Endothelial cell of umbilical vein (primary cell): Measurements from ENCODE around the gene BARX1. TPM values are rescaled to one million over a fixed set of nuclear protein-coding genes. Genes with fewer than 3 reads are reported as not detected.

Experiments
- BruUV-seq: library from RNA; stranded (reverse); fragments of 400-500 nt; replicated peaks from 2 replicates; lab custom pipeline; 2021; lab: Mats Ljungman, UMichigan
- CTCF ChIA-PET: fragments of 300-600, 350-600 bp; sonication (Branson Sonifier 250); formaldehyde crosslinking; loops from one replicate; lab custom pipeline; 2021; ENCODE audit warnings: antibody characterized with exemption, inconsistent platforms; lab: Charles Lee
- POLR2A ChIA-PET: fragments of 300-600, 350-600 bp; sonication (Branson Sonifier 250); formaldehyde crosslinking; loops from one replicate; lab custom pipeline; 2021; ENCODE audit warnings: antibody characterized with exemption, inconsistent platforms; lab: Charles Lee
- DNase-seq: peaks from one replicate; pipeline ENCODE4 v3.0.0-alpha.2; 2011; ENCODE audit warnings: low read depth, low spot score
- FAIRE-seq: peaks from 2 replicates; lab custom pipeline; 2011; peaks lifted over from hg19 to GRCh38; lab: Jason Lieb, UNC
- H2AFZ ChIP-seq: 2 replicates; pipeline ENCODE4 v1.6.0; 2012; ENCODE audit warnings: low read depth, low read length, control low read depth, inconsistent platforms
- H3K27ac ChIP-seq: 2 replicates; pipeline ENCODE4 v1.5.1; 2011; ENCODE audit warnings: low read depth, mild to moderate bottlenecking, control low read depth, low read length, moderate library complexity; ENCODE audit not compliant: insufficient read depth
- H3K27me3 ChIP-seq, 2 experiments: 2 replicates each; pipeline versions ENCODE4 v1.6.0 to v1.6.1; 2011; ENCODE audit warnings: low read length in 2 of 2, mixed read lengths in 1 of 2; ENCODE audit not compliant: control insufficient read depth in 2 of 2, insufficient read depth in 2 of 2
- H3K36me3 ChIP-seq, 2 experiments: 2 replicates in 1 of 2; 3 replicates in 1 of 2; pipeline ENCODE4 v1.5.1; 2011; ENCODE audit warnings: low read length in 2 of 2, mild to moderate bottlenecking in 1 of 2, moderate library complexity in 1 of 2; ENCODE audit not compliant: control insufficient read depth in 2 of 2, insufficient read depth in 2 of 2; ENCODE audit errors: extremely low read depth in 1 of 2
- H3K4me1 ChIP-seq: 3 replicates; pipeline ENCODE4 v1.5.1; 2011; ENCODE audit warnings: mild to moderate bottlenecking, low read length; ENCODE audit not compliant: control insufficient read depth, insufficient read depth; ENCODE audit errors: extremely low read depth
- H3K4me2 ChIP-seq: 2 replicates; pipeline ENCODE4 v1.6.1; 2011; ENCODE audit warnings: low read length, control low read depth, mixed read lengths; ENCODE audit not compliant: insufficient read depth
- H3K4me3 ChIP-seq, 3 experiments: fragments of 200-600 bp in 1 of 3; sonication (generic), shearing (Covaris generic) in 1 of 3; replicated peaks in 1 of 3; 2 replicates each; pipeline ENCODE4 v1.5.1; 2011 to 2016; ENCODE audit warnings: control low read depth in 3 of 3, low read length in 3 of 3, mild to moderate bottlenecking in 2 of 3, inconsistent platforms in 1 of 3, low read depth in 1 of 3, moderate library complexity in 1 of 3; ENCODE audit not compliant: insufficient read depth in 1 of 3
- H3K79me2 ChIP-seq: 2 replicates; pipeline ENCODE4 v1.6.0; 2012; ENCODE audit warnings: low read length, inconsistent platforms; ENCODE audit not compliant: control insufficient read depth, insufficient read depth
- H3K9ac ChIP-seq: replicated peaks from 2 replicates; pipeline ENCODE3; 2011; ENCODE audit warnings: low read length, control low read depth; ENCODE audit not compliant: insufficient read depth; ENCODE audit errors: extremely low read depth
- H3K9me1 ChIP-seq: replicated peaks from 3 replicates; pipeline ENCODE4 v1.6.0; 2011; ENCODE audit warnings: mild to moderate bottlenecking, low read length; ENCODE audit not compliant: control insufficient read depth, insufficient read depth; ENCODE audit errors: extremely low read depth
- H3K9me3 ChIP-seq: replicated peaks from 2 replicates; pipeline ENCODE4 v1.5.1; 2012; ENCODE audit warnings: low read length, inconsistent platforms; ENCODE audit not compliant: control insufficient read depth, insufficient read depth
- H4K20me1 ChIP-seq: replicated peaks from 2 replicates; pipeline ENCODE3; 2011; ENCODE audit warnings: mild to moderate bottlenecking, low read length; ENCODE audit not compliant: control insufficient read depth, insufficient read depth; ENCODE audit errors: extremely low read depth
- EZH2 ChIP-seq: IDR thresholded peaks from 2 replicates; pipeline ENCODE4 v1.6.1; 2012; ENCODE audit warnings: borderline replicate concordance, low read depth, mild to moderate bottlenecking, moderate library complexity, low read length, inconsistent platforms; ENCODE audit not compliant: severe bottlenecking
- FOS ChIP-seq: IDR thresholded peaks from 2 replicates; pipeline ENCODE4 v1.6.1; 2011; ENCODE audit warnings: mild to moderate bottlenecking, low read length, moderate library complexity, borderline replicate concordance; ENCODE audit not compliant: insufficient read depth
- GATA2 ChIP-seq: IDR thresholded peaks from 2 replicates; pipeline ENCODE4 v1.7.0; 2011; ENCODE audit warnings: low read depth, mild to moderate bottlenecking, moderate library complexity, mixed read lengths, low read length; ENCODE audit not compliant: insufficient read length, insufficient read depth
- JUN ChIP-seq: IDR thresholded peaks from 2 replicates; pipeline ENCODE4 v1.6.1; 2011; ENCODE audit warnings: borderline replicate concordance, low read depth; ENCODE audit not compliant: insufficient read length, insufficient read depth
- MYC ChIP-seq: IDR thresholded peaks from one replicate; pipeline ENCODE4 v1.6.1; 2011; ENCODE audit warnings: mild to moderate bottlenecking, low read depth, low read length
- POLR2A ChIP-seq: IDR thresholded peaks from 2 replicates; pipeline ENCODE4 v1.6.1; 2012; ENCODE audit warnings: low read depth, mild to moderate bottlenecking, control low read depth, low read length
- POLR2AphosphoS5 ChIP-seq: IDR thresholded peaks from 2 replicates; pipeline ENCODE4 v1.6.1; 2012; ENCODE audit warnings: low read depth, mild to moderate bottlenecking, control low read depth, low read length, moderate library complexity; ENCODE audit not compliant: insufficient read depth
- dilution Hi-C: fragments of 300-500 bp; cut with MboI; formaldehyde crosslinking; loops from one replicate; pipeline ENCODE4 v1.15.0; 2019; ENCODE audit warnings: low sequenced_read_pairs; ENCODE audit not compliant: extremely low pct_ligation_motif_present
- intact Hi-C: fragments of 100-400 bp; cut with micrococcal nuclease; formaldehyde crosslinking; loops from one replicate; pipeline ENCODE4 v1.10.0; 2022
- polyA plus RNA-seq, 4 experiments: library from polyadenylated mRNA; depleted of rRNA in 3 of 4; stranded (reverse) in 3 of 4; unstranded in 1 of 4; fragments of >200 nt; gene quantifications; 2 replicates each; pipeline versions ENCODE4 v1.2.1 to v1.2.3, GENCODE V29; 2011 to 2012; ENCODE audit warnings: missing spikeins in 1 of 4
- total RNA-seq: library from RNA; stranded (reverse); gene quantifications from 2 replicates; pipeline ENCODE4 v1.2.3, GENCODE V29; 2021
- TF ChIP-seq, protein P1 (sequence below), 2 donors: IDR thresholded peaks; 1 replicate in 1 of 2; 2 replicates in 1 of 2; pipeline ENCODE4 v1.5.1; 2011; ENCODE audit warnings: low read length in 2 of 2, mild to moderate bottlenecking in 2 of 2, moderate library complexity in 2 of 2, control low read depth in 1 of 2, inconsistent platforms in 1 of 2, low read depth in 1 of 2; ENCODE audit not compliant: insufficient read depth in 1 of 2; ENCODE audit errors: extremely low read depth in 1 of 2
- TF ChIP-seq, protein P2 (sequence below): IDR thresholded peaks from 2 replicates; pipeline ENCODE4 v1.6.1; 2011; ENCODE audit not compliant: insufficient read depth, insufficient read length

The BARX1 gene
- total and polyA plus RNA-seq, 2 donors (not counting 3 experiments of a cell fraction or from before 2014, with no cell fraction given): not detected

DNA sequence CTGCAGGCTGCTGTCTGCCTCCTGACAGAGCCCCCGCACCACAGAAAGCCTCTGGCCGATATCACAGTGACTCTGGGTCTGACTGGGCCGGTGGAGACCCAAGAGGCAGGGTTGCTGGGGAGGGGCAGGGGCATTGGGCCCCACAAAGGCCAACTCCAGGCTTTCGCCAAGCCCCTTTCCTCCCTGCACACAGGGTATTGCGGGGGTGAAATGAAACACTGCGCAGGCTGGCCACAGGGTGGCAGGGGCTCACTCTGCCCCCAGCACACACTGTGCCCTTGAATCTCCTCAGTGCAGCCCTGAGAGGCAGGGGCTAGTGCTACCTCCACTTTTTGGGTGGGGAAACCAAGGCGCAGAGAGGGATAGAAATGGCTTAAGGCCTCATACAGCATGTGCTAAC lies 44.6 kb downstream of the BARX1 start:
- Histone ChIP-seq H2AFZ (no peak overlapping the region), H3K9me3 (no peaks in the 10 kb centered on the region), H3K79me2 (no peaks in the 10 kb centered on the region), H3K27ac (no peak overlapping the region), H4K20me1 (no peaks in the 10 kb centered on the region), H3K36me3 (no peaks in the 10 kb centered on the region), H3K4me1 (no peaks in the 10 kb centered on the region), H3K4me3 (no peak overlapping the region), H3K9me1 (no peaks in the 10 kb centered on the region), H3K27me3 (no peaks in the 10 kb centered on the region), H3K4me2 (no peak overlapping the region), H3K9ac (no peak overlapping the region)
- intact Hi-C loops (no loop called here), dilution Hi-C loops (no loop called here)
- ChIA-PET POLR2A (no interaction called here), CTCF (no interaction called here)
- no TSS peak for BruUV-seq
- FAIRE-seq (no peak), DNase-seq (no peak)
- TF ChIP-seq, protein P1, sequence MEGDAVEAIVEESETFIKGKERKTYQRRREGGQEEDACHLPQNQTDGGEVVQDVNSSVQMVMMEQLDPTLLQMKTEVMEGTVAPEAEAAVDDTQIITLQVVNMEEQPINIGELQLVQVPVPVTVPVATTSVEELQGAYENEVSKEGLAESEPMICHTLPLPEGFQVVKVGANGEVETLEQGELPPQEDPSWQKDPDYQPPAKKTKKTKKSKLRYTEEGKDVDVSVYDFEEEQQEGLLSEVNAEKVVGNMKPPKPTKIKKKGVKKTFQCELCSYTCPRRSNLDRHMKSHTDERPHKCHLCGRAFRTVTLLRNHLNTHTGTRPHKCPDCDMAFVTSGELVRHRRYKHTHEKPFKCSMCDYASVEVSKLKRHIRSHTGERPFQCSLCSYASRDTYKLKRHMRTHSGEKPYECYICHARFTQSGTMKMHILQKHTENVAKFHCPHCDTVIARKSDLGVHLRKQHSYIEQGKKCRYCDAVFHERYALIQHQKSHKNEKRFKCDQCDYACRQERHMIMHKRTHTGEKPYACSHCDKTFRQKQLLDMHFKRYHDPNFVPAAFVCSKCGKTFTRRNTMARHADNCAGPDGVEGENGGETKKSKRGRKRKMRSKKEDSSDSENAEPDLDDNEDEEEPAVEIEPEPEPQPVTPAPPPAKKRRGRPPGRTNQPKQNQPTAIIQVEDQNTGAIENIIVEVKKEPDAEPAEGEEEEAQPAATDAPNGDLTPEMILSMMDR (IDR thresholded peaks at IDR 0.05; ENCODE audit: extremely low read depth in 1 of 2, insufficient read depth in 1 of 2, low read depth in 1 of 2, low read length in 2 of 2): no peak
- TF ChIP-seq FOS (no peak), GATA2 (no peak), MYC (no peak), POLR2AphosphoS5 (no peak), JUN (no peak), POLR2A (no peak), EZH2 (no peak)
- TF ChIP-seq, protein P2, sequence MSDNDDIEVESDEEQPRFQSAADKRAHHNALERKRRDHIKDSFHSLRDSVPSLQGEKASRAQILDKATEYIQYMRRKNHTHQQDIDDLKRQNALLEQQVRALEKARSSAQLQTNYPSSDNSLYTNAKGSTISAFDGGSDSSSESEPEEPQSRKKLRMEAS: no peak
